ENCODE measurements around the gene CEP72.
"Not testable (repeated sequence)": the region's sequence is repeated elsewhere in the genome, so short reads cannot be mapped to it uniquely, and the experiment has no call there.

The CEP72 gene

GRCh38 chr5:581941-582340 is 30.2 kb upstream of the CEP72 start:
- DNase-seq, result no peak

- not testable (repeated sequence) for DNase-seq
Observed at GRCh38 chr5:582445-582844, 29.7 kb upstream of the CEP72 start.

DNA sequence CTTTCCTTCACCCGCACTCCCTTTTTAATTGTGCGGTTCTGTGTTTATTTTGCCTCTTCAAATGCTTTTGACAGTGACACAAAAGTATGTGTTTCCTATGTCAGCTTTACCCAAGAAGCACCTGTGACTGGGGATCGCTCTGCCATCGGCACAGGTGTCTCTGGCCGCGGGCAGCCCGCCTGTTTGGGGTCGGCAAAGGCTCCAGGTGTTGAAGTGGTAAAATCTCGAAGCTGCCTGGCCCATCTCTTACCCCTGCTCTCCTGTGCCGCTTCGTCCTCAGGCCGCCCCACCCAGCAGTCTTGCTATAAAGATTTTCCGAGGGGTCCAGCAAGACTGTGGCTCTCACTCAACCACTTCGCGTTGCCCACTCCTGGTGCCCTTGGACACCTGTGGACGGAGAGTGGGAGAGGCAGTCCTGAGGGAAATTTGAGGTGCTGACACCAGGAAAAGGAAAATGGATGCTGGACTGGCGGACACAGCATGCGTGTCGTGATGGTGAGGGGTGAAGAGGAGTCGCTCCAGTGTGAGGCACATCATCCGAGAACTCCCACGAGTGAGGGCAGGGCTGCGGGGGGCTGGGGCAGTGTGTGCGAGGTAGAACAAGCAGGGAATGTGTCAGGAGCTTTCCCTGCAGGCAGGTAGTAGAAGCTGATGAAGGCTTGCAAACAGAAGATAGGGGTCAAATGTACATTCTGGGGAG is 29.1 kb upstream of the CEP72 start:
- no peak for DNase-seq

DNA sequence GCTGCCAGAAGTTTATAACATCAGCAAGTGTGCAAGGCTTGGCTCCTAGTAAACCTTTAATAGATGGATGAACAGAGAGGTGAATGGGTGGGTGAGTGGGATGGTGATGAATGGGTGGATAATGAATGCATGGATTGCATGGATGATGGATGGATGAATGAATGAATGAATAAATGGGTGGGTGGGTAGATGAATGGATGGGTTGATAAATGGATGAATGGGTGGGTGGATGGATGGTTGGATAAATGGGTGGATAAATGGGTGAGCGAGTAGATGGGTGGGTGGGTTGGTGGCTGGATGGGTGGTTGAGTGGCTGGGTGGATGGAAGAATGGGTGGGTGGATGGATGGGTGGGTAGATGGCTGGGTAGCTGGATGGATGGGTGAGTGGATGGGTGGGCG is 28.5 kb upstream of the CEP72 start:
- no peak for DNase-seq

GRCh38 chr5:584216-584615 is 27.9 kb upstream of the CEP72 start:
- DNase-seq, result no peak

DNA sequence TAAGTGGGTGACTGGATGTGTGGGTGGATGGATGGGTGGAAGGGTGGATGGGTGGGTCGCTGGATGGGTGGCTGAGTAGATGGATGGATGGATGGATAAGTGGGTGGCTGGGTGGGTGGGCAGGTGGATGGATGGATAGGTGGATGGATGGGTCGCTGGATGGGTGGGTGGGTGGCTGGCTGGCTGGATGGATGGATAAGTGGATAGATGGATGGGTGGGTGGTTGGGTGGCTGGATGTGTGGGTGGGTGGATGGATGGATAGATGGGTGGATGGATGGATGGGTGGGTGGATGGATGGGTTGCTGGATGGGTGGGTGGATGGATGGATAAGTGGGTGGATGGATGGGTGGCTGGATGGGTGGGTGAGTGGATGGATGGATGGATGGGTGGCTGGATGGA is 27.3 kb upstream of the CEP72 start:
- no peak for DNase-seq

DNA sequence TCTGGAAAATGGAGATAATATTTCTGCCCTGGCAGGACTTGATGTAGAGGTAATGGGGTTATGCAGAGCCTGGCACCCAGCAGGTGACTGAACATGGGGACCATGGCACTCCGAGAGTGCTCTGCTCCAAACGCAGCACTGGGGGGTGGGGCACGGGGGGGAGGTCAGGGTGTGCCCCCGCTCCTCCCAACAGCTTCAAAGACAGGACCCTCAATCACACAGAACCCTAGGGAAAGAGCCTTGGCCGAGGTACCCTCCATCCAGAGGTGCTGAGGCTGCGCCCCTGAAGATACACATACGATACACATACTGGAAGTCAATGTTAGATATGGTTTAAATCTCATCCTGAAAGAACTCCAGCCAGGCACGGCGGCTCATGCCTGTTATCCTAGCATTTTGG is 26.6 kb upstream of the CEP72 start:
- DNase-seq, result no peak

DNA sequence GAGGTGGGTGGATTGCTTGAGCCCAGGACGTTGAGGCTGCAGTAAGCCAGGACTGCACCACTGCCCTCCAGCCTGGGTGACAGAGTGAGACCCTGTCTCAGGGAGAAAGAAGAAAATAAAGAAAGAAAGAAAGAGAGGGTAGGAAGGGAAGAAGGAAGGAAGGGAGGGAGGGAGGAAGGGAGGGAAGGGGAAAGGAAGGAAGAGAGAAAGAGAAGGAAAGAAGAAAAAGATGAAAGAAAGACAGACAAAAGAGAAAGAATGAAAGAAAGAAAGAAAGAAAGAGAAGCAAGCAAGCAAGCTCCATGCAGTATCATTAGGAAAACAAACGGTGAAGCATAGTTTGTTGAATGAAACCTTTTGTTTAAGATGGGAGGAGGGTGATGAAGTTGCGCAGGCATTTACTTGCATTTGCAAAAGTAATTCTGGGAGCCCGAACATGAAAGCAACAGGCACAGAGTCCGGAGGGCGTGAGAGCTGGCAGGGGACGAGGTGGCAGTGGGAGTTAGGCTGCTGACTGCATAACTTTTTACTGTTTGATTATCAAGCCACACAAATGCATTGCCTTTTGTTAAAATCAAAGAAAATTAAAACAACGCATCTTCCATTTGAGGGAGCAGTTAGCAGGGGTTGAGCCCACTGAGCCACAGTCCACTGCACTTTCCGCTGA is 26.0 kb upstream of the CEP72 start:
- DNase-seq, result no peak

DNA sequence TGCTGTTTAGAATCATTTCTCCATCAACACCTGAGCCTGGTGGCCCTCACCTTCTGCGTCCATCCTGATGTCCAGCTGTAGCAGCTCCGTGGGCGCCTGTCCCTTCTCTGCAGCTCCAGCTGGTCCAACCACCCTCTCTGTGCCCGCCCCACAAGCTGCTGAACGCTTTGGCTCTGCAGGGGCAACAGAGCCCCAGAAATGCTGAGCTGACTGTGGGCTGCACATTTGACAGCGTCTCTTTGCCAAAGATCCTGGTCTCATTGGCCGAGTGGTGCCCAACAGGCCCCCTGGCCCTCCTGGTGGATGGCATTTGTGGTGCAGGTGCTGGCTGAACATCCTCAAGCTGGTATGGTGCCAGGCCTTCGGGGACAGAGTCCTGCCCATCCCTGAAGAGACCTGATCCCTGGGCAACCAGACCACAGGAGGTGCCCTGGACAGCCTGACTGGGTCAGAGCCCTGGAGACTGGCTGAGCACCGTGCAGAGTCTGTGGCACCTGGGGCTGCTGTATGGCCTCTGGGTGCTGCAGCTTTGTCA is 25.3 kb upstream of the CEP72 start:
- DNase-seq, result no peak

GRCh38 chr5:587403-587802 is 24.7 kb upstream of the CEP72 start:
- no peak for DNase-seq

GRCh38 chr5:588406-588995 is 23.6 kb upstream of the CEP72 start:
- no peak for DNase-seq

- DNase-seq, result no peak
Observed at GRCh38 chr5:589173-589572, 23.0 kb upstream of the CEP72 start.

DNA sequence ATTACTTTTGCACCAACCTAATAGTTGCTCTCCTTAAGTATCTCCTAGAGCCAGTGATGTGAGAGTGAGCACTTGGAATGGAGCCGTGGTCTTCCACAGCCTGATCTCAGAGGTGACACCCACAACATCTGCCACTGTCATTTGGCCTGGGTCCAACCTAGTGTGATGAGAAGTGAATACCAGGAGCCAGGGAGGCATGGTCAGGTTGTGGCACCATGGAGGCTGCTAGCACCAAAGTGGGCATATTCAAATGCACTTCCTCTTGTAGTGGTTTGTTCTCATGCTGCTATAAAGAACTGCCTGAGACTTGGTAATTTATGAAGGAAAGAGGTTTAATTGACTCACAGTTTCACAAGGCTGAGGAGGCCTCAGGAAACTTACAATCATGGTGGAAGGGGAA is 22.6 kb upstream of the CEP72 start:
- DNase-seq, result no peak

DNA sequence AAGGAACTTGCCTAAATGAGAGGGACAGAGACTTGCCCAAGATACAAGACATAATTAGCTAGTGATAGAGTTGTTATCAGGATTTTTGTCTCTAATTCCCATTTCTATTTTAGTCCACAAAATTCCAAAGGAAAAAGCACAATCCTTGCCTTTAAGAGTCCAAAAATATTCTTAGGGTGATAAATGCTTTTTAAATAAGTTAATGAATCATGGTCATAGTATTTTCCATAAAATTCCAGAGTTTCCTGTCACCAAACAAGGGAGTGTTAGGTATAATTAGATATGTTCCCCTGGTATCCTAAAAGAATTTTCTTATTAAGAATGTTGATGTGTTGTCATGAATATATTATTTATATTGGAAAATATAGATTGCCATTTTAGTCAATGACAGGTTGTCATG is 21.8 kb upstream of the CEP72 start:
- no peak for DNase-seq

- no peak for DNase-seq
Observed at GRCh38 chr5:591746-592145, 20.4 kb upstream of the CEP72 start.

DNA sequence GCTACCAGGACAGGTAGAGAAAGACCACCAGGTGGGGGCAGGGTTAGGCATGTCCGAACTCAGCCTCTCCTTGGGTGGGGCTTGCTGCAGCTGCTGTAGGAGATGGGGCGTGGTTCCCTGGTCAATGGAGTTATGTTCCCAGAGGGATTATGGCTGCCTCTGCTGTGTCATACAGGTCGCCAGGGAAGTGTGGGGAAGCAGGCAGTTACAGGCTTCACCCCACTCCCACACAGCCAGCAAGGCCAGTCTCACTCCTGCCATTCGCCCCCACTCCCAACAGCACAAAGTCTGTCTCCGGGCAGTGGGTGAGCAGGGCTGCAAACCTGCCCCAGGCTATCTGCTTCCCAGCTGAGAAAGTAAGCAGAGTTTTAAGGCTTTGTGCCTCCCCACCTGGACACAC is 20.0 kb upstream of the CEP72 start:
- no peak for DNase-seq

DNA sequence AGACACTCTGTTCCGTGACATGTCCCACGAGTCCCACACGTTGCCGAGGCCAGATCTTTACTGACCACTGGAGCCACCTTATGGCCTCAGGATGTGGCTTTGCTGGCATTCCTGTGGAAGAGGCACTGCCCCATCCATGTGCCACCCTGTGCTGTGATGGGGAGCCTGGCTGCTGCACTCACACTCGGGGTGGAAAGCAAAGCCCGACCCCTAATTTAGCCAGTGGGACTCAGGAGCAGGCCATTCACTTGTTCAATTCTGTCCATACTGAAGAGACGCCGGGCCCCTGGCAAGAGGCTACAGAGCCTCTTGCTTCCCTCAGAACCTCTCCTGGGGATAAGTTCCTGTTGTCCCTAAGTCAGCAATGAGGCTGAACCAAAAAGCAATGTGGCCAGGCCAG is 18.6 kb upstream of the CEP72 start:
- no peak for DNase-seq

- no peak for DNase-seq
Observed at GRCh38 chr5:594226-594860, 17.8 kb upstream of the CEP72 start.

GRCh38 chr5:595285-595875 is 16.8 kb upstream of the CEP72 start:
- no peak for DNase-seq

DNA sequence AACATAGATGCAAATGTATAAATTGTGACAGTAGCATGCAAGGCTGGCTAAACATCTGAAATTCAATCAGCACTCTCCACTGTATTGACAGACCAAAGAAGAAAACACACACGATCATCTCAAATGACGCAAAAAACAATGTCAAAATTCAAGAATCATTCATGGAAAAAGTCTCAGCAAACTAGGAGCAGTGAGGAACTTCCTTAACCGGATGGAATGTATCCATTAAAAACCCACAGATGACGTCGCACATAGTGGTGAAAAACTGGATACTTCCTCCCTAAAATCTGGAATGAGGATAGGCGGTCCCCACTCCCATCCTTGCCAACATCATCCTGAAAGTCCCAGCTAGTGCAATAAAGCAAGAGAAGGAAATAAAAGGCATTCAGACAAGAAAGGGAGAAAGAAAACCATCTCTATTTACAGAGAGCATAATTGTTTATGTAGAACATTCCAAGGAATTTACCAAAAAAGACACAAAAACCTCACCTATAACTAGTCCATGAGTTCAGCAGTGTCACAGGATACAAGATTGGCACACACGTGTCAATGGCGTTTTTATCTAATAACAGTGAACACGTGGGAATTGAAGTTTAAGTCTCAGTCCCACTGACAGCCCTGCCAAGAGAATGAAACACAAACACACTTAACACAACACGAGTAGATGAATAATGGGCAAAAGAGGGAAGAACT is 14.1 kb upstream of the CEP72 start:
- DNase-seq, result no peak

DNA sequence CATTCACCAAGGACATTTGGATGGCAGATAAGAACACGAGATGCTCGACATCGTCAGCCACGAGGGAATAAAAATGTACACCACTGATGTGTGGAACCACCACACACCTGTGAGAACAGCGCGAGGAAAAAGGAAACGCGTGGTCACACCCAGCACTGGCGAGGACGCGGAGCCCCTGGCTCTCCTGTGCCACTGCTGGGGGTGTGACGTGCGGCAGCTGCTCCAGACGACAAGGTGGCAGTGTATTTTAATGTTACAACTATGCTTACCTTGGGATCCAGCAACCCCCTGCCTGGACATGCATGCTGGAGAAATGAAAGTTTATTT is 13.6 kb upstream of the CEP72 start:
- no peak for DNase-seq

GRCh38 chr5:600886-601541 is 11.1 kb upstream of the CEP72 start:
- DNase-seq, result no peak

Data from cerebellar nuclear complex (tissue), 1 donor.